HEK293 (cell line): ENCODE measurements around the gene MBOAT7.
A peak's percentile ranks its signal among the peaks of the same experiment; 100 is the strongest.

Experiments used
- CTCF ChIA-PET: fragments of 350-600 bp; formaldehyde crosslinking; extraction: SDS; loops from one replicate; lab custom pipeline; 2021; ENCODE audit warnings: antibody characterized with exemption; lab: Yijun Ruan, JAX
- POLR2A ChIA-PET: fragments of 300-600 bp; formaldehyde crosslinking; extraction: SDS; loops from one replicate; lab custom pipeline; 2020; ENCODE audit warnings: antibody characterized with exemption, inconsistent platforms; lab: Yijun Ruan, JAX
- H3K27ac ChIP-seq: fragments of 200-500 bp; sonication (Bioruptor generic); 2 replicates; pipeline ENCODE4 v1.5.1; 2014; ENCODE audit warnings: low read depth, low read length, control low read depth, inconsistent platforms; ENCODE audit errors: extremely low read depth
- H3K36me3 ChIP-seq, 2 experiments: fragments of 200-500 bp in 1 of 2; sonication (Bioruptor generic) in 1 of 2; 1 replicate in 1 of 2; 2 replicates in 1 of 2; pipeline ENCODE4 v1.5.1; 2014 to 2017; ENCODE audit warnings: inconsistent platforms in 2 of 2, low read length in 2 of 2; ENCODE audit not compliant: control insufficient read depth in 2 of 2, insufficient read depth in 1 of 2
- H3K4me1 ChIP-seq: fragments of 200-500 bp; sonication (Bioruptor generic); 2 replicates; pipeline ENCODE4 v1.5.1; 2014; ENCODE audit warnings: mild to moderate bottlenecking, low read length, inconsistent platforms; ENCODE audit not compliant: control insufficient read depth, insufficient read depth
- H3K4me3 ChIP-seq: 2 replicates; pipeline ENCODE4 v1.5.1; 2011; ENCODE audit warnings: low read depth, mild to moderate bottlenecking, control low read depth, low read length, moderate library complexity
- H3K9me3 ChIP-seq: fragments of 200-500 bp; sonication (Bioruptor generic); 2 replicates; pipeline ENCODE4 v1.5.1; 2014; ENCODE audit warnings: low read depth, low read length, inconsistent platforms; ENCODE audit not compliant: control insufficient read depth, insufficient read depth
- BCL6B ChIP-seq: fragments of 450-650 bp; formaldehyde crosslinking; IDR thresholded peaks from 2 replicates; pipeline ENCODE4 v1.5.1; 2017; ENCODE audit warnings: missing biosample characterization, missing genetic modification characterization
- CTCF ChIP-seq: fragments of 450-650 bp; formaldehyde crosslinking; IDR thresholded peaks from 2 replicates; pipeline ENCODE4 v1.5.1; 2016; ENCODE audit warnings: missing biosample characterization, missing genetic modification characterization
- GLIS1 ChIP-seq: fragments of 450-650 bp; formaldehyde crosslinking; IDR thresholded peaks from 2 replicates; pipeline ENCODE4 v1.5.1; 2016; ENCODE audit warnings: missing biosample characterization, missing genetic modification characterization
- KLF1 ChIP-seq: fragments of 450-650 bp; formaldehyde crosslinking; IDR thresholded peaks from 2 replicates; pipeline ENCODE4 v1.5.1; 2016; ENCODE audit warnings: missing biosample characterization, missing genetic modification characterization
- KLF7 ChIP-seq: fragments of 450-650 bp; formaldehyde crosslinking; IDR thresholded peaks from 2 replicates; pipeline ENCODE4 v1.5.1; 2016; ENCODE audit warnings: missing biosample characterization, missing genetic modification characterization, borderline replicate concordance
- PBX3 ChIP-seq: sonication (generic); formaldehyde crosslinking; IDR thresholded peaks from 2 replicates; pipeline ENCODE4 v1.8.1; 2022; ENCODE audit warnings: mild to moderate bottlenecking, moderate library complexity, missing genetic modification reagents
- SCRT2 ChIP-seq: fragments of 450-650 bp; formaldehyde crosslinking; IDR thresholded peaks from 2 replicates; pipeline ENCODE4 v1.5.1; 2016; ENCODE audit warnings: missing biosample characterization, missing genetic modification characterization
- TCF7L2 ChIP-seq: IDR thresholded peaks from 2 replicates; pipeline ENCODE4 v1.6.1; 2011; ENCODE audit warnings: low read depth, mild to moderate bottlenecking, inconsistent platforms, low read length, moderate library complexity, borderline replicate concordance
- ZNF19 ChIP-seq: fragments of 450-650 bp; formaldehyde crosslinking; IDR thresholded peaks from 2 replicates; pipeline ENCODE4; 2016; ENCODE audit warnings: missing biosample characterization, missing genetic modification characterization, low read depth
- ZNF324 ChIP-seq: fragments of 450-650 bp; formaldehyde crosslinking; IDR thresholded peaks from 2 replicates; pipeline ENCODE4 v1.5.1; 2016; ENCODE audit warnings: missing biosample characterization, missing genetic modification characterization
- ZNF341 ChIP-seq: fragments of 450-650 bp; formaldehyde crosslinking; IDR thresholded peaks from 2 replicates; pipeline ENCODE4; 2016; ENCODE audit warnings: low read depth, missing biosample characterization, missing genetic modification characterization
- ZNF350 ChIP-seq: fragments of 450-650 bp; formaldehyde crosslinking; IDR thresholded peaks from 2 replicates; pipeline ENCODE4 v1.5.0; 2017; ENCODE audit warnings: missing biosample characterization, mild to moderate bottlenecking, missing genetic modification characterization
- ZNF473 ChIP-seq: fragments of 450-650 bp; formaldehyde crosslinking; IDR thresholded peaks from 2 replicates; pipeline ENCODE4 v1.5.1; 2017; ENCODE audit warnings: missing biosample characterization, missing genetic modification characterization
- ZNF518A ChIP-seq: fragments of 450-650 bp; formaldehyde crosslinking; conservative IDR thresholded peaks from 2 replicates; pipeline ENCODE4 v1.5.1; 2016; ENCODE audit warnings: low read depth, missing biosample characterization, missing genetic modification characterization
- TF ChIP-seq, protein P1 (sequence below): fragments of 450-650 bp; formaldehyde crosslinking; IDR thresholded peaks from 2 replicates; pipeline ENCODE4 v1.5.1; 2016; ENCODE audit warnings: missing biosample characterization, missing genetic modification characterization
- TF ChIP-seq, protein P2 (sequence below): fragments of 450-650 bp; formaldehyde crosslinking; optimal IDR thresholded peaks from 2 replicates; pipeline ENCODE3; 2016; ENCODE audit warnings: missing biosample characterization, mild to moderate bottlenecking, missing genetic modification characterization

The MBOAT7 gene

DNA sequence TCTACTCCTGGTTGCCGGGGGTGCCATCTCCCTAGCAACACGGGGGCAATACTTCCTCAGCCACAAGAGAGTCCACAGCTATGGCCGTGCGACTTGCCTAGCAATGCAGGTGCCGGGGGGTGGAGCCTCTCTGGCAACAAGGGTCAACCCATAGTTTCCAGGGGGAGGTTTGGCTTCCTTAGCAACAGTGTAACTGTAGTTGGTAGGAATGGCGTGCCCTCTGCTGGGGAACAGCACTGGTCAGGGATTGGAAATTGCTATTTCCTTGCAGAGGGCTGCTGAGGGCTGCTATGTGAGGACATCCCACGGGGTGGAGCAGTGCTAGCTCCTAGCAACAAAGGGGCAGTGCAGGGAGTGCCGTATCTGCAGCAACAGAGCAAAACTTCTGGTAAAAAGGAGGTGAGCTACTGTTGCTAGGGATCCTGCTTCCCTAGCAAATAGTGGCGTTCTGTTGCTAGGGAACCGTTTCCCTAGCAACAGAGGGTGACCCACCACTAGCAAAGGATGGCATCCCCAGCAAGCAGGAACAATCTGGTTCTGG, 9.4 kb downstream of the MBOAT7 start (continued):
- TF ChIP-seq, protein P1, sequence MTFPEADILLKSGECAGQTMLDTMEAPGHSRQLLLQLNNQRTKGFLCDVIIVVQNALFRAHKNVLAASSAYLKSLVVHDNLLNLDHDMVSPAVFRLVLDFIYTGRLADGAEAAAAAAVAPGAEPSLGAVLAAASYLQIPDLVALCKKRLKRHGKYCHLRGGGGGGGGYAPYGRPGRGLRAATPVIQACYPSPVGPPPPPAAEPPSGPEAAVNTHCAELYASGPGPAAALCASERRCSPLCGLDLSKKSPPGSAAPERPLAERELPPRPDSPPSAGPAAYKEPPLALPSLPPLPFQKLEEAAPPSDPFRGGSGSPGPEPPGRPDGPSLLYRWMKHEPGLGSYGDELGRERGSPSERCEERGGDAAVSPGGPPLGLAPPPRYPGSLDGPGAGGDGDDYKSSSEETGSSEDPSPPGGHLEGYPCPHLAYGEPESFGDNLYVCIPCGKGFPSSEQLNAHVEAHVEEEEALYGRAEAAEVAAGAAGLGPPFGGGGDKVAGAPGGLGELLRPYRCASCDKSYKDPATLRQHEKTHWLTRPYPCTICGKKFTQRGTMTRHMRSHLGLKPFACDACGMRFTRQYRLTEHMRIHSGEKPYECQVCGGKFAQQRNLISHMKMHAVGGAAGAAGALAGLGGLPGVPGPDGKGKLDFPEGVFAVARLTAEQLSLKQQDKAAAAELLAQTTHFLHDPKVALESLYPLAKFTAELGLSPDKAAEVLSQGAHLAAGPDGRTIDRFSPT (tag by site-specific recombination): no peak
- 0 out of 2 replicates have a peak, but pooled peaks have one; percentile 14 for TF ChIP-seq SCRT2 (tag by site-specific recombination)
- TF ChIP-seq CTCF (tag by site-specific recombination): peak; percentile 95
- TF ChIP-seq PBX3: no peak
- TF ChIP-seq KLF7 (tag by site-specific recombination): no peak
- TF ChIP-seq ZNF518A (tag by site-specific recombination): no peak
- TF ChIP-seq ZNF341 (tag by site-specific recombination): peak; percentile 84
- TF ChIP-seq GLIS1 (tag by site-specific recombination): no peak; the same call in 1 of the 2 replicates
- TF ChIP-seq ZNF19 (tag by site-specific recombination): no peak
- TF ChIP-seq KLF1 (tag by site-specific recombination): 0 out of 2 replicates have a peak, but pooled peaks have one; percentile 32

- ChIA-PET POLR2A (interaction anchor here (10.2 kb wide), 1 partner anchor 10 kb away, joined by 90 read pairs; the partner anchor contains the start of genes MBOAT7 and TSEN34), CTCF (interaction anchor here (2.0 to 2.3 kb wide), 2 partner anchors 9 to 10 kb away, joined by 13 to 15 read pairs; partner anchors contain the start of gene MBOAT7)
- TF ChIP-seq ZNF350 (tag by site-specific recombination) (no peak), ZNF473 (tag by site-specific recombination) (no peak), TCF7L2 (no peak), ZNF324 (no peak), BCL6B (no peak), CTCF (tag by site-specific recombination) (no peak)
- TF ChIP-seq, protein P2, sequence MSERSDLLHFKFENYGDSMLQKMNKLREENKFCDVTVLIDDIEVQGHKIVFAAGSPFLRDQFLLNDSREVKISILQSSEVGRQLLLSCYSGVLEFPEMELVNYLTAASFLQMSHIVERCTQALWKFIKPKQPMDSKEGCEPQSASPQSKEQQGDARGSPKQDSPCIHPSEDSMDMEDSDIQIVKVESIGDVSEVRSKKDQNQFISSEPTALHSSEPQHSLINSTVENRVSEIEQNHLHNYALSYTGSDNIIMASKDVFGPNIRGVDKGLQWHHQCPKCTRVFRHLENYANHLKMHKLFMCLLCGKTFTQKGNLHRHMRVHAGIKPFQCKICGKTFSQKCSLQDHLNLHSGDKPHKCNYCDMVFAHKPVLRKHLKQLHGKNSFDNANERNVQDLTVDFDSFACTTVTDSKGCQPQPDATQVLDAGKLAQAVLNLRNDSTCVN (tag by site-specific recombination): no peak
- Histone ChIP-seq H3K9me3 (no peaks in the 10 kb centered on the region), H3K4me3 (no peak overlapping the region), H3K27ac (no peak overlapping the region), H3K4me1 (no peaks in the 10 kb centered on the region), H3K36me3 (peaks cover 14 to 39% of the 10 kb centered on the region in 2 experiments; a peak in 2 of 3 replicates)
Observed at GRCh38 chr19:54179262-54179852, 10.0 kb downstream of the MBOAT7 start.
